Activated CD8-positive, alpha-beta memory T cell treated with anti-CD3 and anti-CD28 coated beads for 48 hours (primary cell): ENCODE results near the gene UBAC1.
"Not testable (repeated sequence)": the region's sequence is repeated elsewhere in the genome, so short reads cannot be mapped to it uniquely, and the experiment has no call there.

Experiments
- DNase-seq, 3 experiments: peaks; one replicate each; pipeline ENCODE4 v3.0.0-alpha.2; 2020; ENCODE audit warnings: low read depth in 2 of 3, low spot score in 2 of 3

The UBAC1 gene

DNA sequence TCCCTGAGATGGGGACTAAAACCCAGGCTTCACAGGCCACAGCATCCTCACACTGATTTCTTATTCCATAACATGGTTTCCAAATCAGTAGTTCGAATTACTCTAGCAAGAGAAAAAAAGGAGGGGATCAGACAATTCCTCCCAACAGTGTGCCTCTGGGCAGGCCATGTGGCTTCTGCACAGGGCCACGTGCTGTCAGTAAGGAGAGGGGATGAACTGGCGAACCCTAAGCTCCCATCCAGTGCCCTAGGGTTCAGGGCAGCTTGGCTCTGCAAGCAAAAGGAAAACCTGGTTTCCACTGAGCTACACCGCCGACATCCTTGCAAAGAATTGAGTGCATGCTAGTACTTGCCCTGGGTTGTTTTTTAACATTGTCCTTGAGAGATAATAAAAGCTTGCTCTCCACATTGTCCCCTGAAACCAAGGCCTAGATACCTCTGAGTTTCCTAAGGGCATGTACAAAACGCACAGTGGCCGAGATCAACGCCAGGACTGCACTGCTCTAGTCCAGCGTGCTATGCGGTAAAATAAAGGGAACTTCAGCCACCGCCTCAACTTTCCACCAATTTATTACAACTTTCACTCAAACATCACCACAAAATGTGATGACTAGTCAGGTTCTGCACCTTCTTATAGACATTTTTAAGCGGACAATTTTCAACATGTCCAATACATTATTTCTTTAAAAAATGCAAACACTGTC, 58.4 kb downstream of the UBAC1 start:
- no peak for DNase-seq

DNA sequence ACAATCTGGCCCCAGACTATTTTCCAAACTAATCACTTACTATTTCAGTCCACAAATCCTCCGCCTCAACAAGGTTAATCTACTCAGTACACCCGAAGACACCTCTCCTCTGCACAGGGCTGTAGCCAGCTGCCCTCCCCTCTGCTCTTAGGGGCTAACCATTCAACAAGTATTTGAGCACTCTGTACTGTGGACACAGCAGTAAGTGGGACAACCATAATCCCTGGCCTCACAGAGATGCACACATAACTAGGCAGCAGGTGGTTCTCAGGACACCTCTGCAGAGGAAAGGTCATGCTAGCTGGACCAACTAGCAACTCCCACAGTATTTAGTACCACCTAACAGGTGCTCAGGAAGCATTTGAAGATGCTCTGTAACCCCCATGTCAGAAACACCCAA, 59.3 kb downstream of the UBAC1 start:
- DNase-seq = no peak

DNA sequence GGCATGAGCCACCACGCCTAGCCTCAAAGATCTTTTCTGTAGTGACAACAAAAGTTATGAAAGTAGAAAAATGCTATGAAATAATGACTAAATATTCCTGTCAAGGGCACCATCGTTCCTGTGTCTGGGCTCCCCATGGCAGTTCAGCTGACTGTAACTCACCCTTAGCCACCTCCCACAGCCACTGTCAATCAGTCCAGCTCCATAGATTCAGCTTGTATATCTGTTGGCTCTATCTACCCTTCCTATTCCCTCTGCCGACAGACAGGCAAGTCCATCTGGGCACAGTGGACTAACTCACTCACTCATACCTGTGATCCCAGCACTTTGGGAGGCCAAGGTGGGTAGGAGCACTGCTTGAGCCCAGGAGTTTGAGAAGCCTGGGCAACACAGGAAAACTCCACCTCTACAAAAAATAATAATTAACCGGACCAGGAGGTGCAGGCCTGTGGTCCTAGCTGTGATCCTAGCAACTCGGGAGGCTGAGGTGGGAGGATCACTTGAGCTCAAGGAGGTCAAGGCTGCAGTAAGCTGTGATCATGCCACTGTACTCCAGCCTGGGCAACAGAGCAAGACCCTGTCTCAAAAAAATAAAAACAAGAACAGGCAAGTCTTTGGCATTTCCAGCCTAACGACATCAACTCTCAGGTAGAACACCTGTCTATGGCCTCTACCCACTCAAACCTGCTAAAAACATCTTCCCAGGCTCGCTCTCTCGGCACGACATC, 60.0 kb downstream of the UBAC1 start:
- DNase-seq = no peak

DNA sequence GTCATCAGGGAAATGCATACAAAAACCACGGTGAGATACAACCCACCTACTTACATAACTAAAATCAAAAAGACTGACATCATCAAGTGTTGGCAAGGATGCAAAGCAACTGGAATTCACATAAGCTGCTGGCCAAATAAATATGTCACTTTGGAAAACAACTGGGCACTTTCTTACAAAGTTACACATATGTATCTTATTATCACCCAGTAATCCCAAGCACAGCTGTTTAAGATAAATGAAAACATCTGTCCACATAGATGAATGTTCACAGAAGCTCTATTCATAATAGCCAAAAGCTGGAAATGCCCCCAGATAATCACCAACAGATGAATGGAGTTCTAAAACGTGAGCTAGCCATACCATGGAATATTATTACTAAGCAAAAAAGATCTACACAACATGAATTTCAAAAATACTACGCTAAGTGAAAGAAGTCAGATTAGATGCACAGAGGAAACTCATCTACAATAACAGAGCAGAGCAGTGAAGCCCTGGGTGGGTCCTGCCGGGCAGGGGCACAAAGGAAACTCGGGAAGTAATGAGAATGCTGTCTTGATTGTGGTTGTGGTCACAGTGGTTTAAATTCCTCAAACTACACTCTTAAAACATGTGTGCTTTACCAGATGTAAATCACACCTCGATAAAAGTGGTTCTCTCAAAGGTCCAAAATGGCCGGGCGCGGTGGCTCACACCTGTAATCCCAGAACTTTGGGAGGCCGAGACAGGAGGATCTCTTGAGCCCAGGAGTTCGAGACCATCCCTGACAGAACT, 62.4 kb downstream of the UBAC1 start:
- no peak for DNase-seq

DNA sequence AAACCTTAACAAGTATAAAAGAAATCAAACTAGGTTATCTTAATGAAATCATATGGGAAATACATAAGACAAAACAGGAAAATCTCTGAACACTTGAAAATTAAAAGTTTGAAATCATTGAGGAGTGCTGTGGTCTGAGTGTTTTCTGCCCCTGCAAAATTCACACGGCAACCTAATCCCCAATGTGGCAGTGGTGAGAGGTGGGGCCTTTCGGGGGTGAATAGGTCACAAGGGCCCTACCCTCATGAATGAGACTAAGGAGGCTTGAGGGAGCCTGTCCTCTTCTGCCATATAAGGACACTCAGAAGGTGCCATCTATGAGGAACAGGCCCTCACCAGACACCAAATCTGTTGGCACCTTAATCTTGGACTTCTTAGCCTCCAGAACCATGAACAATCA, 64.5 kb downstream of the UBAC1 start:
- no peak for DNase-seq

DNA sequence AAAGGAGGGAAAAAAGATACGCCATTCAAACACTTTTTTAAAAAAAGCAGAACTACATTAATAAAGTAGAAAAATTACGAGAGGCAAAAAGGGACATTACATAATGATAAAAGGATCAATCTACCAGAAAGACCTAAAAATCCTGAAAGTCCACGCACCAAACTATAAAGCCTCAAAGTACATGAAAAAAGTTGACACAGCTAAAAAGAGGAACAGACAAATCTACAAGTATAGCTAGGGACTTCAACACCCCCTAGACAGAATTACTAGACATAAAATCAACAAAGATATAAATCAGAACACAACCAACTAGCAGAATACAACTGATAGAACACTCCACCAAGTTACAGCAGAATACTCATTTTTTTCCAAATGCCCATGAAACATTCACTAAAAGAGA, 65.0 kb downstream of the UBAC1 start:
- no peak for DNase-seq

DNA sequence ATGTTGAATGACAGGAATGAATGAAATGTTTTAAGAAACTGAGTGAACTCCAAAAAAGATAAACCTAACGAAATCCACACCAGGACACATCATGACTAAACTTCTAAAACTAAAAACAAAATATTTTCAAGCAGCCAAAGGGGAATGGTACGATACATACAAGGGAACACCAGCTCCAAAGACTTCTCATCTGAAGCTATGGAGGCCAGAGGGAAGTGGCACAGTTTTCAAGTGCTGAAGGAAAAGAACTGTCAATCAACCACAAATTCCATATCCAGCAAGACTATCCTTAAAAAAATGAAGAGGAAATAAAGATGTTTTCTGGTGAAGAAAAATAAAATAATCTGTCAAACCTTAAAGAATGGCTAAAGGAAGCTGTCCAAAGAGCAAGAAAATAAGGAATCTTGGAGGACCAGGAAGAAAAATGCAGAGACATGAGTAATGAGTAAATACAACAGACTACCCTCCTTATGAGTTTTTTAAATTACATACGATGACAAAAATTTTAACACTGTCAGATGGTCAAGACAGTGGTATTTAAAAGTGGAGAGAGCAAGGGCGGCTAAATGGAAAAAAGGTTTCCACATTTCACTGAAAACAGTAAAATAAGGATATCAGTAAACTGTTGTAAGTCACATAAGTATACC, 65.8 kb downstream of the UBAC1 start:
- DNase-seq = no peak

DNA sequence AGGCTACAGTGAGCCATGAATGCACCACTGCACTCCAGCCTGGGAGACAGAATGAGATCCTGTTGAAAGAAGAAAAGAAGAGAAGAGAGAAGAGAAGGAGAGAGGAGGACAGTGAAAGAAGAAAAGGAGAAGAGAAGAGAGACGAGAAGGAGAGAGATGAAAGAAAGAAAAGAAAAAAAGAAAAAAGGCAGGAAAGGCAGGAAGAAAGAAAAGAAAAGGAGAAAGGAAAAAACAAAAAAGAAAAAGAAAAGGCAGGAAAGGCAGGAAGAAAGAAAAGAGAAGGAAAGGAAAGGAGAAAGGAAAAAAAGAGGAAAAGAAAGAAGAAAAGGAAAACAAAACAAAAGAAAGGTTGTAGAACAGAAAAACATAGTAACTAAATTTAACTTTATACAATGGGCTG, 68.1 kb downstream of the UBAC1 start:
- no peak for DNase-seq

DNA sequence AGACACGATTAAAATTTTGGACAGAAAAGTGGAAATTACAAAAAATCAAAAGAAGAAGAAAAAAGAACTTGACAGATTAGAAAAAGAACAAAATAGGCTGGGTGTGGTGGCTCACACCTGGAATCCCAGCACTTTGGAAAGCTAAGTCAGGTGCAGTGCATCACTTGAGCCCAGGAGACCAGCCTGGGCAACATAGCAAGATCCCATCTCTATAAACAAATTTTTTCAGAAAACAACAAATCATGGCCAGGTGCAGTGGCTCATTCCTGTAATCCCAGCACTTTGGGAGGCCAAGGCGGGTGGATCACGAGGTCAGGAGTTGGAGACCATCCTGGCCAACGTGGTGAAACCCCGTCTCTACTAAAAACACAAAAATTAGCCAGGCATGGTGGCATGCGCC, 68.8 kb downstream of the UBAC1 start:
- DNase-seq = not testable (repeated sequence)

DNA sequence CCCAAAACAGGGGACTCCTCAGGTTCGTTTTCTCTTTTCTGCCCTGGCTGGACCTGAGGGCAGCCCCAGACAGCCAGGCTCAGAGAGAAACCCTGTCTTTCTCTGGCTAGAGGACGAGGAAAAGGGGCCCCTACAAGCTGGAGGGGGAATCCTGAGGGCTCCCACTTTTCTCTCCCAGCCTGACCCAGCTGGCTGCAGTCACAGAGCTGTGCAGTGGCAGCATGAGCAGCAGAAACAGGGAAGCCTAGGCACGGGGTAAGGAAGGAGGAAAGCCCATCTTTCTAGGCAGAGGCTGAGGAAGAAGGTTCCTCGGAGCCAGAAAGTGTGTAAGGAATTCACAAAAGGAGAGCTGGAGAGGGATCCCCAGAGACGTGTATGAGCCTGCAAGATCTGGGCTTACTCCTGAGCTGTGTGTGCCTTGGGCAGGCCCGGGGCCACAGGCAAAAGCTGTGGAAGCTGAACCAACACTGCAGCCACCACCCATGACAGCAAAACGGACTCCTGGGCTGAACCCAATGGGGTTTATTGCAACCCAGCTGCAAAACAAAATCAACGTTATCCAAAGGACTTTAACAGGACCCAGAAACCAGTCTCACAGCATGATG, 70.0 kb downstream of the UBAC1 start:
- no peak for DNase-seq

DNA sequence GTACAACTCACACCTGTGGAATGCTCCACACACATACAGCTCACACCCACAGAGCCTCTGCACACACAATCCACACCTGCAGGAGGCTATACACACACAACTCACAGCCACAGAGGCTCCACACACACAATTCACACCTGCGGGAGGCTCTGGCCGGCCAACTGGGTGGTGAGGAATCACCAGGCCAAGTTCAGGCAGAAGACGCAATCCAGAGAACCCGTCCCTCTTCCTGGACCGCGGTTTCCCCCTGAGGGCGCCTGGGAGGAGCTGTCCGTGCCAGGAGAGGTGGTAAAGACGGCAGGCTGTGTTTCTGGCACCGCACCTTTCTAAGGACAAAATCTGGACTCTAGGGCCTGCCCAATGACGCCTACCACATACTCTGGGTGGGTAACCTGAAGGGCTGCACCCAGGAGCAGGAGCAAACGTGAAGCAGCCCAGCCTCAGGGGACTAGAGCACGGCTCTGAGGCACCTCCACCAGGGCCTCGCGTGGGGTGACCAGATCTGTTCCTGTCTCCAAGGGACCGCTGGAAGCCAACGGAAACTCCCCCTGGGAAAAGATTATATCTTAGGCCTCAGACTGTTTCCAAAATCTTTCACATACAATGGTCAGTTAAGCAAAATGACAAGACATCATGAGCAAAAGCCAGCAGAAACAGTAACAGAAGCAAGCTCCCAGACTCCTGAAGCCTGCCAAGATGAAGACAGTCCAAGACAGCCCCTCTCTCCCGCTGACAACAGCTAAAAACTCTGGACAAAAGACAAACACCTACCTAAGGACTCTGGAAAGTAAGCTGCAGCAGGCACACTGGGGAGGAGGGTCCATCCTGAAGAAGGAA, 70.8 kb downstream of the UBAC1 start:
- DNase-seq = no peak

DNA sequence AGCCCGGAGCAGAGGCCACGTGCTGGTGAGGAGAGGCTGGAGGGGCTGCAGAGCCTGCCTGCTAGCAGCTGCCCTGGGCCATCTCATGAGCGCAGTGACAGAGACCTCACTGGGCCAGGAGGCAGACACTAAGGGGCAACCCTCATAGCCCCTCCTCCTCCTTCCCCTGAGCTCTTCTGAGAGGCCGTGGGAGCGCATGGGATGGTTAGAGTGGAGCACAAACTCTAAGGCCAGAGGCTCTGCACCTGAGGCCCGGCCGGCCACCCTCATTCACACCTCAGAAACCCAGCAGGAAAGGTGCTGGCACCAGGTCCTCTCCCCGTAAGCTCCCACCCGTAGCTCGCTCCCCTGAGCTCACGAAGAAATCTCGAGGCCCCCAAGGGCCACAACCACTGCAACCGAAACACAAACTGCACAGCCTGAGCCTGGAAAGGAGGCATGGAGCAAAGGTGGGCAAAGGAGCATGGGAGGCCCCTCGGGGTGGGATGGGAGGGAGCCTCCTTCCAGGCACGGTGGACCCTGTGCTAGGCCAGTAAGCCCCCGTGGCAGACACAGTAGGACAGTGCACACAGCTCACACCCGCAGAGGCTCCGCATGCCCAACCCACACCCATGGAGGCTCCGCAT, 71.5 kb downstream of the UBAC1 start:
- DNase-seq = no peak

DNA sequence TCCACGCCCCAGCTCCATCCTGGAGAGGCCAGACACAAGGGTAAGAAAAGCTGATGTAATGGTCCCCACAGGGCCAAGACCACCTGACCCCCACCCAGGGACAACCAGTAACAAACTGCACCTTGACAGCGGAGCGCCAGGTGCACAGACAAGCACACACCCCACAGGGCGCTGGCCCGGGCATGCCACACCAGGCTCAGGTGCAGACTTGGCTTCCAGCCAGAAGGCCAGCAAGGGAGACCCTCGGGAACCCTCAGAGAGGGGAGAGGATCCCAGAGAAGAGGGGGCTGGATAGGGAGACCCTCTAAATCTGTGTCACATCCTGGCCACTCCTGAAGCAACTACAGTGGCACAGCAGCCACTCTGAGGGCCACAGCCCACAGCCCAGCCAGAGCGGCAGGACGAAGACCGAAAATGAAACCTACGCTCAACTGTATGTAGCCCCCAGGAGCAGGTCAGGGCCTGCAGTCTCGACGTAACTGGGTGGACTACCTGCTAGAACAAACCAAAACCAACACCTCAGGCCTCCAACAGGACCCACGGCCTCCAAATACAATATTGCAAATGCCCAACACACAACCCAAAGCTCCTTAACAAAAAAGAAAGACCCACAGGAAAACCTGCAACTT, 72.3 kb downstream of the UBAC1 start:
- DNase-seq = no peak

DNA sequence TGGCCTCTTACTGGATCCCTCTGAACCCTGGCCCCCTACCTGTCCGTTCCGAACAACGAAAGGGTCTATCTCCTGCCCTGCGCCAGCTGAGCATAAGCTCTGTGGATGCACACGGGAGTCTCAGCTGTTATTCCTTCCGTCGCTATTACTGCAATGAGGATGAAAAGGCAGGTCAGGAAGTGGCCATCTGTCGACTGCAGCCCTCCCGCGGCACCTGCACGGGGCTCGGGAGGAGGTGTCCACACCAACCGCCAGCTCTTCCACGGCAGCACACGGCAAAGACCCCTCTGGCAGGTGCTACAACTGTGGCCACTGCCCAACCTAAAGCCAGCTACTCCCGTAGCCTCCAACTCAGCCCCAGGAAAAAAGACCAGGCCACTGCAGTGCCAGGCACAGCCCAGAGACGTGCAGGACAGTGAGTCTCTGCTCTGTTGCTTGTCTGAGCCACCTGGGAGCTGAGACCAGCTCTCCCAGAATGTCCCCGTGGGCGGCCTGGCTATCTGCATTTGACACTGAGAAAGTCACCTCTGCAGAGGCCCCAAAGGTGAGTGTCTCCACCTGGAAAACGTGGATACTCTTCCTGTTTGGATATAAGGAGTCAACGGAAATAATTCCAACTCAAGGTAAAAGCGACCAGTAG, 72.9 kb downstream of the UBAC1 start:
- DNase-seq = no peak

DNA sequence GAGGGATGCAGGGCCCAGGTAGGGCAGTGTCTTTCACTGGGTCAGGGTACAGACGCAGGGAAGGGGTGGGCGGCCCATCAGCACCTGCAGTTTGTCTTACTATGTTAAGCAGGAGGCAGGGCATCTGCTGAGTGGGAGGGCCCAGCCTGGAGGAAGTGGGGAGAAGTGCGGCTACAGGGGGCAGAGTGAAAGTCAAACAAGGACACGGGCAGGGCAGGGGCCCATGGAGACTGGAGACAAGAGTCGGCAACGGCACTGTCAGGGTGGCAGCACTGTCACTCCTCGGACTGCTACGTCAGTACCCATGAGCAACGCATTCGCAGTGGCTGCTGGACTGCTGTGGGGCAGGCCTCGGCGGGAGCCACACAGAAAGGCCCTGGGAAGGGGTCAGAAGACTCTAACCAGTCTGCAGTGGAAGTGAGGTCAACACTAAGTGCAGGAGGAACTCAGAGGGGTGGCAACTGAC, 73.6 kb downstream of the UBAC1 start:
- peak in 2 of 3 experiments; percentile 37 to 42 for DNase-seq

DNA sequence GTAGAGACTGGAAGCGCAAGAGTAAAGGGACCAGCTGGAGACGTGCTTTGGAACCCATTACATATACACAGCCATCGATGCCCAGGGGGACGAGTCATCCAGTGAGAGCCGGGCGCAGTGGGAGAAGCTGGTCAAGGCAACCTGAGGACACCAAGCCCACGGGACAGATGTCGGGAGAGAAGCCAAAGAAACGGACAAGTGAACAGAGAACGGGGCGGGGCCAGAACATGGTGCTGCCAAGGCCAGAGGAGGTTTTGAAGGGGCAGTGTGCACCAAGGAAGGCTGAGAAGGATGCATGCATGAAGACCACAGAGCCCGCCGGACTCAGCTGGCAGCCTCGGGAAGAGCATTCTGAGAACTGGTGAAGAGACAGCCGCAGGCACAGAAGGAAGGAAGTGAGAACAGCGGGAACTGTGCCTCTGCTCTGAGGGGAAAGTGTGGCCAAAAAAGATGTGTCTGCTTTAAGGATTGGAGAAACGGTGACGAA, 74.1 kb downstream of the UBAC1 start:
- DNase-seq = no peak

DNA sequence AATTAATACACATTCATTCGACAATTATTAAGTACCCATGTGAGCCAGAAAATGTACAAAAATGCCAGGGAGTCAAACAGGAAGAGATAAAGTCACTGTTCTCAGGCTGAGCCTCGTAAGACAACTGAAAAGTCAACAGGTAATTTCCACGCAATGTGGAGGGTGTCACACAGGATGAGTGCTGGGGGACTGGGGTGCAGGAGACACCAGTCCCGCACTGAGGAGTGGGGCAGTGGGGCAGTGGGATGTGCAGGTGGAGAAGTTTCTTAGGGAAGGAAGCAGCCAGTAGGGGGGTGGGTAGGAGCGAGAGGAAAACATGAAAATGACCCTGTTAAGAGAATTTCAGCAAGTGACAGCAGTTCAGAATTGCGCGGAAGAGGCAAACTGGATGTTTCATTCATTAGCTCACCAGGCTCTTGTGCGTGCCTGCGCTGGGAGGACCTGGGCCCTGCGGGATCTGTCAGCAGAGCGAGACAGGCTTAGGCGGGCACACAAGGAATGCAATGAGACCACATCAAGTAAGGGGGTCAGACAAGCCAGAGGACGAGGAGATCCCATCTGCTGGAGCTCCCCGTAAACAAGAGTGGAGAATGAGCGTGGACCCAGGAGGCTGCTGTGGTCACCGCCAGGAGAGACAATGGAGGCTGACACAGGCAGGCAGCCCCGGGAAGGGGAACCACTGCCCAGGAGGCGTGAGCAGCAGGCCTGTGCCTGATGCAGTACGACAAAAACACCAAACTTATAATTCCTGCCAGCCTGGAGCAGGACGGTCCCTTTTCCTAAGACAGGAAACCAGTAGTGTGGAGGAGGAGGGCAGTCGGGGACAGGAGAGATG, 74.8 kb downstream of the UBAC1 start:
- no peak for DNase-seq
